HS-27A (cell line): ENCODE data around the gene ARPC5L.

Experiments used
- DNase-seq: peaks from one replicate; pipeline ENCODE4 v3.0.0-alpha.2; 2012; ENCODE audit warnings: low read depth, missing footprints

The ARPC5L gene

GRCh38 chr9:124868511-124869465 lies 6.9 kb downstream of the ARPC5L start:
- DNase-seq = no peak

DNA sequence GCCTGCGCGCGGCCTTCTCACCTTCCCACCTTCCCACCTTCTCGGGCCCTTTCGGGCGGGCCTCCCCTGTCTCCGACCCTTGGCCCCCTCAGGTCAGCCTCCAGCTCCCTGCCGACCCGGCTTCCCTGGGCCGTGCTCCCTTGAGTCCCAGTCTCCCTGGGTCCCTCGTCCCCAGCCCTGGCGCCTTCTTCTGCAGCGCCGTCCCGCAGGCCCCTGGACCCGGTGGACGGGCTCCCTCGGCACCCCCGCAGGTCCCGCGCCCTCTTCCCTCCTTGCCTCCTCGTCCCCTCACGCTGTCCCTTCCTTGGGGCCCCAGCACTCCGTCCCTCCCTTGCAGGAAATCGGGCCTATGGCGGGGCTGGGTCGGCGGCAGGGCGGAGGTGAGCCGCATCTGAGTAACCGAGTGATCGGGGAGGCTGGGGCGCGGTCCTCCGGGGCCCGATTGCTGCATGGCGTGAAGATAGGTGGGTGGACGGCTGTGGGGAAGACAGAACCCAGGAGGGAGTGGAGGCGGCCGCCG lies 7.6 kb downstream of the ARPC5L start:
- no peak for DNase-seq

DNA sequence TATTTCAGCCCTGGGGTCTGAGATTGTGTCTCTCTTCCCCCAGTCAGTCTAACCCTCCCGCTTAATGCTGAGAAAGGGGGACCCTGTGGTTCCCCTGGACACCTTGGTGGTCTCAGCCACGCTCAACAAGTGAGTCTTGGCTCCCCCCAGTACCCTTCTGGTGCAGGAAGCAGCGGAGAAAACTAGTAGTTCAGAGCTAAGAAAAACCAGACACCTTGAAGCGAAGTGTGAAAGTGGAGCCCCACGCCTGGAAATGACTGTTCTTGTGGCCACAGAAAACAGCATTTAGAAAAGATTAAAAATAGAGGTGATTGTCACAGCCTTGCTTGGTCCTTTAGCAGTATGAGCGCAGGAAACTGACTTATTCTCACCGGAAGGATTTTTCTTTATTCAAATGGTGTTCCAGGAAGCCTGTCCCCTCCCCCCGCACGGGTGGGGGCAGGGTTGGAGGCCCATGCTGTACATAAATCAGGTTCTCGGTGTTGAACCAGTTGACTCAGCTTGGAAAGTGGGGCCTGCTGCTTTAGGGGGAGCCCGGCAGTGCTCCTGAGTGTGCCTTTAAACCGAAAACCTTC lies 8.1 kb downstream of the ARPC5L start:
- DNase-seq = no peak

- no peak for DNase-seq
Observed at GRCh38 chr9:124870723-124871122, 8.8 kb downstream of the ARPC5L start.

- DNase-seq = no peak
Observed at GRCh38 chr9:124871156-124871561, 9.2 kb downstream of the ARPC5L start.

- no peak for DNase-seq
Observed at GRCh38 chr9:124873664-124874063, 11.7 kb downstream of the ARPC5L start.

DNA sequence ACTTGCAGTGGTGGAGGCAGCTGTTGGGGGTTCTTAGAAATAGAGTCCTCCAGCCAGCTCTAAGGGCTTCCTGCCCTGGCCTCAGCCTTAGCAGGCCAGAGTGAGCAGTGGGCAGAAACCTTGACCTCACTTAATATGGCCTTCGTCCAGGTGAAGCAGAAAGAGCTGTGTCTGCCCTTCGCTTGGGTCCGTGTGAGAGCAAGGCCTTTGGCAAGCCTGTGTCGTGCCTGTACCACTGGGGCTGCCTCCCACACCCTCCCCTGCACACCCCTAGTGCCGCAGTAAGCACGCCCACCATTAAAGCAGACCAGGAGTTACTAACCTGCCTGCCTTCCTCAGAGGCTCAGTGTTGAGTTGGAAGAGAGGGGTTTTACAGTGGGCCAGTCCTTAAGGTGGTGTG lies 13.6 kb downstream of the ARPC5L start:
- no peak for DNase-seq

GRCh38 chr9:124877021-124877782 lies 15.3 kb downstream of the ARPC5L start:
- no peak for DNase-seq

GRCh38 chr9:124878021-124878420 lies 16.1 kb downstream of the ARPC5L start:
- DNase-seq = no peak

DNA sequence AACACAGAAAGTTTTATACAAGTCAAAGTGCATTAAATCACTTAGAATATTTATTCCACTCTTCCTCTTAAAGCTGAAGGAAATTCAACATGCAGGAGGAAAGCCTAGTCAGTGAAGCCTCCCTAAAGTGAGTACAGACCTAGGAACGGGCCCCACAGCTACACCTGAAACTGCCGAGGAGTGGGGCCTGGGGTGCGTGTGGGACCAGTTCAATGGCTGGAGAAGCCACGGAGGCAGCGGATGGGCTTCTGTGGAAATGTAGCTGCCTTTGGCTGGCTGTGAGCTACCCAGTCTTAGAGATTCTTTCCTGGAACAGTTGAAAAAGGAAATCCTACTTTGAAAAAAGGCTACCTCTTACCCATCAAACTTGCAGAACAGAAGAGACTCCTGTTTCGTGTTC lies 16.6 kb downstream of the ARPC5L start:
- DNase-seq = no peak

DNA sequence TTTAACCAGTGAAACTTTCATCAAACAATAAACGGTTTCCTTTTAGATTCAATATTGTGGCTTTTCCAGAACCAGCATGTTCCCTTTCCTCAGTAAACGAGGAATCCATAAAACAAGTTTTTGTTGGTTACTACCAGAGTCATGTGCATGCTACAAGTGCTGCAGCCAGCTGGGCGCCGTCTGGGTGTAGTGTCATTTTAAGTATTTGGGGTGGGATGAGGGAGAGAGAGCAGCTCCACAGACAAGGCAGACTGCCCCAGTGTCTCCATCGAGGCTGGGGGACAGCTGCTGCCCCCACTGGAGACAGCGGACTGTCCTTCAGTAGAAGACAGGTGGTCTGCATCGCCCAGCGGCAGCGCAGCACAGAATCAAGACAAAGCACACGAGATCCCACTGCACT lies 17.3 kb downstream of the ARPC5L start:
- no peak for DNase-seq

GRCh38 chr9:124880501-124880900 lies 18.6 kb downstream of the ARPC5L start:
- no peak for DNase-seq

DNA sequence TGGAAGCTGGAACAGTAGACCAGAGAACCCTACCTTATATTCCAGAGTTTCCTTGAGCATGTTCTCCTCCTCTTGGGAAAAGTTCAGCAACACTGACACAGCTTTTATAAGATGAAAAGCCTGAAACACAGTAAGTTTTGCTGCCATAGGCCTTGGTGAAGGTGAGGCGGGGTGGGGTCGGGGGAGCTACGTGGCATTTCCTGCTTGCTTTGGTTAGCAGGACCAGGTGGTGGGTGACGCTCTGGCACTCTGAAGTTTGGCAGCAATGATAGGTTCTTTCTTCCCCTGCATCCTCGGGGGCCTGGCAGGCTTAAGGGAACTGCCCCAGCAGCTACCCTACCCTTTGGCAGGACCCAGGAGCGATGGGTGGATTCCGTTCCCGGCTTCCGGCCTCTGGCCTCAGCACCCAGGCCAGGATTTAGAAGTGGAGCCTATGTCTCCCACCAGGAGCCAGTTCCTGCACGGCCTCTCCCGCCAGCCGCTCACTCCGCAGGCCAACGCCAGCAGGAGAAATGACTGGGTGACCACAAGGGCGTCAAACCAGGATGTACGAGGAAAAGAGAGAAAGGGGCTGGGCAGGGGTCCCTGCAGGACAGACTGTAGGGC lies 19.3 kb downstream of the ARPC5L start:
- DNase-seq = no peak

DNA sequence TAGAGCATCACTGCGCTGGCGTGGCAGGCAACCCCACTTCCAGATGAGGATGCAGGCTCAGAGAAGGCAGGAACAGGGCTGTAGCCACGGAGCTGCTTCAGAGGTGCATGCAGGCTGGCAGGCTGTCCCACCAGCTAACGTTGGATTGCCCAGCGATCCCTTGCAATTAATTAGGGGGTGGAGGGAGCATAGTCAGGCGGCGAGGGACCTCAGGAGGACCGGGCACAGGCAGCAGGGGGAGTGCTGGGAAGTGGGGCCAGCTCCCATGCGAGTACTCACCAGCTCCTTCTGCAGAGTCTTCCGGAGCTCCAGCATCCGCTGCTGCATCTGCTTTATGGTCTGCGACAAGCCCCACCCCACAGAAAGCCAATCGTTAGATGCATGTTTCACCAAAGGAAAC lies 20.3 kb downstream of the ARPC5L start:
- no peak for DNase-seq

DNA sequence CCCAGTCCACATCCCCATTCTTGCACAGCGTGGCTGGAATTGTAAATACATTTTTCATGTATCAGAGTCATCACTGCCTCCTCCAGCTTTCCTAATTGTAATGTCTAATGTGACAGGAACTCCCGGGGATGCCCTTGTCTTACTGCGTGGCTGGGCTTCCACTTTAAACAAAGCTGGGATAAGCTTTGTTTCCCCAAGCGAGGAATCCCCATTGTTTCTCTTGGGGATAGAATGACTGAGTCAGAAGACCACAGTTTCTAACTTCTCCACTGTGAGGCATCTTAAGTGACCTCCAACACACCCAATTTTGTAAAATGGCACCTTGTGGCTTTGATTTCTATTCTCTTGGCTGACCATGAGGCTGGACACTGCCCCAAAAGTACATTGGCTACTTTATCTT lies 22.4 kb downstream of the ARPC5L start:
- DNase-seq = no peak

DNA sequence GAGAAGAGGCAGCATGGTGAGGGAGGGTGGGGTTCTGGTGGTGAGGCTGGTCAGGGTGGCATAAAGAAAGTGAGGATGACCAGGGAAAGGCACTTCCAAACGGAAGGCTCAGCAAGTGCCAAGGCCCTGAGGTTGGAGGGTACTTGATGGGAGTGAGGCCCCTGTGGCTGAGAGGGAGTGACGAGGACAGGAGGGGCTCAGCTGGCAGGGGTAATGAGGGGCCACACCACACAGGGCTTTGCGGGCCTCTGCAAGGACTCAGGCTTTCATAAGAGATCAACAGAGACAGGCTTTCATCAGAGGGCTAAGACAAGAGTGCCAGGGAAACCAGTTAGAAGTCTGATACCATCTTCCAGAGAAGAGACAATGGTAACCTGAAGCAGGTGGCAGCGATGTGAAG lies 23.6 kb downstream of the ARPC5L start:
- no peak for DNase-seq

GRCh38 chr9:124886461-124886860 lies 24.5 kb downstream of the ARPC5L start:
- no peak for DNase-seq

GRCh38 chr9:124886866-124887492 lies 25.0 kb downstream of the ARPC5L start:
- DNase-seq = no peak

- no peak for DNase-seq
Observed at GRCh38 chr9:124887832-124888231, 25.9 kb downstream of the ARPC5L start.

GRCh38 chr9:124889006-124889405 lies 27.1 kb downstream of the ARPC5L start:
- no peak for DNase-seq

GRCh38 chr9:124890179-124890578 lies 28.2 kb downstream of the ARPC5L start:
- no peak for DNase-seq
